ENCODE measurements around the gene CHMP1A.

CHMP1A gene

DNA sequence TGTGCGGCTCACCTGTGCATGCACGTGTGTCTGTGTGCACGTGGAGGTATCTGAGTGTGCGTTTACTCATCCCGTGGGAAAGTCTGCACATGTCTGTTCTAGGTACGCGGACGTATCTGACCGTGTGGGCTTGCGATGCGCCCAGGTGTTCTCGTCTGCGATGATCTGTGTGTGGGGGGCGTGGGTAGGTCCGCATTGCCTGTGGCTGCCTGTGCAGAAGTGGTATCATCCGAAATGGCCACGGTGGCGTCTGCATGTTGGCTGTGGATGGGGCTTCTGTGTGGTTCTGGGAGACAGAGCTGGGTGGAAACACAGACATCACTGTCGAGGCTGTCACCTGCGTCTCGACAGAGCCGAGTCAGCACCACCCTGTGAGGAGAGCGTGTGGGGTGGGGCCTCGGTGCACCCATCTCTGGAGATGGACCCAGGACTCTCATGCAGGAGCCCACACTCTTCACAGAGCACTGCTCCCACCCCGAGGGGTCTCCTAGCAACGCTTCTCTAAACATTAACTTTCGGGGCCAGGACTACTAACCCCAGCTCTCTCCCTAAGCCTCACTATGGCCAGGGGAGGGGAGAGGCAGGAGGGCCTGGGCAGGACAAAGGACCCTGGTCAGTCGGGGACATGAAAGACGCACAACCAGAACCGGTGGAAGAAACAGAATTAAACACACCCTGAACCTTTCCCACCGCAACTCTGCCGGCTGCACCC lies 35.7 kb downstream of the CHMP1A start:
- DNase-seq = no peak

DNA sequence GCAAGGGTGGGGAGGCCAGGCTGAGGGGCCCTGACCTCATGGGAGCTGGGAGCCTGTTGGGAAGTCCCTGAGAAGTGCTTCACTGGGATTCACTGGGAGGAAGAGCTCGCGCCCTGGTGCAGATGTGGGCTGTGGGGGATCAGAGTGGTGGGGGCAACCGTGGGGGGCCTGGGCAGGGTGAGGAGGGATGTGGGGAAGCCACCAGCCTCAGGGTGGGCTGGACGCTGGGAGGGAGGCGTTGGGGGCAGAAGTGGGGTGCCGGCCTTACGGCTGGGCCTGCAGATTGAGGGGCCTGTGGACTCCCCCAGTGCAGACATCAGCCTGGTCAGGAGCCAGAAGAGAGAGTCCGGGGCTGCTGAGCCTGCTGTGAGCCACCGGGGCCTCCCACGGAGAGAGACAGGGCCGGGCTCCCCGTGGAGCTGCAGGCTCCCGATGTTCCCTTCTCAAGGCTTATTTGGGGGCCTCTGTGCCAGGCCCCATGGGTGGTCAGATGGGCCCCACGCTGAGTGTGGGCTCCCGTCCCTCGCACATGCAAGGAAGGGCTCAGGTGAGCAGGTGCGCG lies 36.3 kb downstream of the CHMP1A start:
- DNase-seq = no peak

DNA sequence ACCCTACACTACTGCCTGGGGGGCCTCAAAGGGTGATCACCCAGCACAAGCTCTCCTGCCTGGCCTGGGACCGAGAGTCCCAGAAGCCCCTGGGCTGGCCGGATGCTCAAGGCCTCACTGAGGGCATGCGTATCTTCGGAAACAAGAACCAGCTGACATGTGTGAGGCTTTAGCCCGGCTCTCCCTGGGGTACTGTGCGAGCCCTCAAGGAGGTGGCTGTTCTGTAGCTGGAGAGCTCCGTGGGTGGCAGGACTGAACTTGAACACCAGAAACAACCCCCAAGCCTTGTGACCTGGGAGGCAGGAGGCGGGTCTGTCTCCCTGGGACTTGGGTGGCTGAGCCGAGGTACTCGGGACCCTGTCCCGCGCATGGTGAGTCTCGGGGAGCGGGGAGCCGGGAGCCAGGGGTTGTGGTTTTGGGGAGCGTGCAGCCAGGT lies 37.1 kb downstream of the CHMP1A start:
- DNase-seq = no peak

DNA sequence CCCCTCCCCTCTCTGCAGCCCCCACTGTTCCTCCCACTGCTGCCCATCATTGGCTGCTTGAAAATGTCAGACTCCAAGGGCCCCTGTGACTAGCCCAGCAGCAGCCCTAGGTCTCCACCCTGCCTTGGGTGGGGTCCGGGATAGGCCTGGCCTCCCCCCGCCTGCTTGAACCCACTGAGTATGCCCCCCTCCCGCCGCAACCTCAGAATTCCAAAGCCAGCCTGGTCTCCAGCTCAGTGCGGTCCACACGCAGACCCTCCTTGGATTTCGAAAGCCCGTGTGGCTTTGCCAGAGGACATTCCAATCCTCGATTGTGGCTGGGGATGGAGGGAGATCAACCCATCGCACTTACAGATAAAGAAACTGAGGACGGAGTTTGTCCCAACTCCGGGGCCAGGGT lies 37.7 kb downstream of the CHMP1A start:
- DNase-seq = no peak

DNA sequence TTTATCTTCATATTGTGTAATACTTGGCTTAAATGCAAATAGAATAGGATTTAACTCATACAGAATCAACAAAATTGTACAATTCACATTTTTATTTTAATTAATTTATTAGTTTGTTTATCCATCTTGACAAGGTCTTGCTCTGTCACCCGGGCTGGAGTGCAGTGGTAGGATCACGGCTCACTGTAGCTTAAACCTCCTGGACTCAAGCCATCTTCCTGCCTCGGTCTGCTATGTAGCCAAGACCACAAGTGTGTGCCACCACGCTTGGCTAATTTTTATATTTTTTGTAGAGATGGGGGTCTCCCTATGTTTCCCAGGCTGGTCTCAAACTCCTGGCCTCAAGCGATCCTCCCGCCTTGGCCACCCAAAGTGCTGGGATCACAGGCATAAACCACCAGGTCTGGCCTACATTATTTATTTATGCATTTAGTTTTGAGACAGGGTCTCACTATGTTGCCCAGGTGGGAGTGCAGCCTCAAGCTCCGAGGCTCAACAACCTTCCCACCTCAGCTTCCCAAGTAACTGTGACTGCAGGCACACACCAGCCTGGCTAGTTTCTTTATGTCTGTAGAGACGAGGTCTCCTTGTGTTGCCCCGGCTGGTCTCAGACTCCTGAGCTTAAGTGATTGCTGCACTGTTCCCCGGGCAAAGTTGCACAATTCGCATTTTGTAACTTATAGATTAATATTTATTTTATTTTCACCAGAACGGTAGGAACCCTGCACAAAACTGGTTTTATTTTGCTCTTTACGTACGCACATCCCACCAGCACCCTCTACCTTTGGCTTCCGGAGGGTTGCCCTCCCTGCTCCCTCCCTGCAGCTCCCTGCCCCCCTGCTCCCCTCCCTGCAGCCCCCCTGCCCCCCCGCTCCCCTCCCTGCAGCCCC lies 39.2 kb downstream of the CHMP1A start:
- no peak for DNase-seq

DNA sequence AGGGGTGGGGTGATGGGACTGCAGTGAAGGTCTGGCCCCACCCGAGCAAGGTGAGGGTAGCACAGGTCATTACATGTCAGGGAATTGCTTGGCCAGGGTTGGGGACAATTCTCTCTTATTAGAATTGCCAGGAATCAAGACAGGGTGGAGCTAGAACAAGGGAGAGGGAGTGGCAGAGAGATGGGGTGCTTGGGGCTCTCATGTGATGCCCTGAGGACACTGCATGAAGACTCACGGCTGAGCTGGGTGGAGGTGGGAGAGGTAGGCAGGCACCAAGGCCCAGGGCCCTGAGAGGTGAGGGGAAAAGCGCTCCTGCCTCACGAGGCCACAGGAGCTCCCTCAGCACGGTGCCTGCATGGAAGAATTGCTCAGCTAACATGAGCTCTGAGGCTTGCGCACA lies 40.5 kb downstream of the CHMP1A start:
- DNase-seq = no peak

DNA sequence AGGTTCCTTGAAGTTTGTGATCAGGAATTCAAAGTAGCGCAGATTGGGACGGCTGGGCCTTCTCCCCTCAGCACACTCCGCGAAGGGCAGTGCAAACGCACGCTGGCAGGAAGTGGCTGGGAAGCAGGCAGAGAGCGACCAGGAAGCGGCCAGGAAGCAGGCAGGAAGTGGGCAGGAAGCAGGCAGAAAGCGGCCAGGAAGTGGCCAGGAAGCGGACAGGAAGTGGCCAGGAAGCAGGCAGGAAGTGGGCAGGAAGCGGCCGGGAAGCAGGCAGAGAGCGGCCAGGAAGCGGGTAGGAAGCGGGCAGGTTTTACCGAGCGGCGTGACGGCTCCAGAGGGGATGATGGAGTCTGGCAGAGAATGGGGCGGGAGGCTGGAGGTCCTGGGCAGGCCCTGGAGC lies 40.9 kb downstream of the CHMP1A start:
- DNase-seq = no peak

DNA sequence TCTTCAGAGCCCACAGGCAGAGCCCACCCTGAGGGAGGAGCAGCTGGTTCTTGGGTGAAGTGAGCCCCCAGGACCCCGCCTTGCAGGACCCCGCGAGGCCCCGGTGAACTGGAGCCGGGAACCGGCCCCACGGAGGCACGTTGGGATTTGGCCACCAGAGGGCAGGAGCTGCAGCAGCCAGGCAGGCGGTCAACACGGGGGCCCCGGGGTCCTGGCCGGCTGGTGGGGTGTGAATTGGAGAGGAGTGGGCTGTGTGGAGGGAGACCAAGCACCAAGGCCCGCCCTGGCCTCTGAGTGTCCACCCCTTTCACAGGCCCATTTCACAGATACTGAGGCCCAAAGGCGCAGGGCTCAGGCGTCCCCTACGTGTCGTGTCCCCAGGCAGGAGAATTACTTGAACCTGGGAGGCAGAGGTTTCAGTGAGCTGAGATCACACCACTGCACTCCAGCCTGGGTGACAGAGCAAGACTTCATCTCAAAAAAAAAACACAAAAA lies 41.9 kb downstream of the CHMP1A start:
- no peak for DNase-seq

DNA sequence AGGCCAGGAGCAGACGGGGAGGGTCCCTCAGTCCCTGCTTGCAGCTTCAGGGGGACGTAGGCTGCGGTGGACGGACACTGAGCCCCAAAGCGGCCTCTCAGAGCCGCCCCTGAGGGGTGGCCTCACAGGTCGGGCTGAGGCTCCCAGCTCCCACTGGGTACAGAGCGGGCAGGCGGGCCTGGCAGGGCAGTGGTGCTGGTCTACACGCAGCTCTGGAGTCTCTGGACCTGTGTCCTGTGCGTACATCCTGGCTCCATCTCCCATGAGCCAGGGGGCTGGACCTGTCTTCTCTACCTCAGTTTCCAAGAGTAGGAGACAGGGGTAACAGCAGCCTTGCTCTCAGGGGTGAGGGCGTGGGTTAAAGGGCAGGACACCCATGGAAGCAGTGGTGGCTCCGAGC lies 42.3 kb downstream of the CHMP1A start:
- DNase-seq = no peak

DNA sequence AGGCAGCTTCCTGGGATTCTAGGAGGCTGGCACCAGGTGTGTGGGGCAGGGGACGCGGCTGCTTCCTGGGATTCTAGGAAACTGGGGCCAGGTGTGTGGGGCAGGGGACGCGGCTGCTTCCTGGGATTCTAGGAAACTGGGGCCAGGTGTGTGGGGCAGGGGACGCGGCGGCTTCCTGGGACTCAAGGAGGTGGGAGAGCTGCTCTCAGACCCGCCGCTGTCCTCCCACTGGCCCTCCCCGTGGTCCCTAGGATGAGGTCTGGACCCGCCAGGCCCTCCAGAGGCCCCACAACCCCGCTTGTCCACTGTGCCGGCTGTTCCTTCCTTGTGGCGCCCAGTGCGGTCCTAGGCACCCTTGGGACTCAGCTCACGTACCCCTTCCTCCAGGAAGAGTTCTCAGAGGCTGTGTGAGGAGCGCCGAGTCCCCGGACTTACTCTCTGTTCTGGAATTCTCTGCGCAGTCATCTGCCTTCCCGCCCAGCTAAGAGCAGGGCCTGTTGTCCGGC lies 43.5 kb downstream of the CHMP1A start:
- no peak for DNase-seq

DNA sequence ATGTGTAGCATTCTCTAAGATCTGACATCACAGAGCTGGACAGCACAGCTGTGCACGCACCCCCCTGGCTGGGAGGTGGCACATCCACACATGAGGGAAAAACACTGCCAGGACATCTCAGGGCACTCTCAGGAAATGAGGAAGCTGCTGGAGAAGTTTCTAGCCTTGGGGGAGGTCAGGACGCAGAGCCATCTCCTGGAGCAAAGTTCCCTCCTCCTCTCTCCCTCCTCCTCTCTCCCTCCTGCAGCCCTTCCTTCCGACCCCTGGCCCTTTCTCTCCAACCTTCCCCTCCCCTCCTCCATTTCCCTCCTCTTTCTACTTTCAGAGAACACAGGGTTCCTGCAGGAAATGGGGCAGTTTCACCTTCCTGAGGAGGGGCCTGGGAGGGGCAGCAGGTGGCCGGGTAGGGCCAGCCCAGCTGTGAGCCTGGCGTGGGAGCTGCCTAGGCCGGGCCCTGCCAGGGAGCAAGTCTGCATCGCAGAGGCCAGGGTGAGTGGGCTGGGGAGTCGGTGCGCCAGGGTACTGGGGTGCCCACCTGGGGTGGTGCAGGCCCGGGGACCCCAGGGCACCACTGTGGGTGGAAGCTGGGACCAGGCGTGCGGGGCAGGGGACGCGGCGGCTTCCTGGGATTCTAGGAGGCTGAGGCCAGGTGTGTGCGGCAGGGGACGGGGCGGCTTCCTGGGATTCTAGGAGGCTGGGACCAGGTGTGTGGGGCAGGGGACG lies 44.1 kb downstream of the CHMP1A start, which contains the start of gene DPEP1:
Gene DPEP1, plus strand, starts transcription at position 412 of the 723 bp plus-strand sequence. CDS start 16,769 bp downstream, outside the sequence.
- DNase-seq = no peak

DNA sequence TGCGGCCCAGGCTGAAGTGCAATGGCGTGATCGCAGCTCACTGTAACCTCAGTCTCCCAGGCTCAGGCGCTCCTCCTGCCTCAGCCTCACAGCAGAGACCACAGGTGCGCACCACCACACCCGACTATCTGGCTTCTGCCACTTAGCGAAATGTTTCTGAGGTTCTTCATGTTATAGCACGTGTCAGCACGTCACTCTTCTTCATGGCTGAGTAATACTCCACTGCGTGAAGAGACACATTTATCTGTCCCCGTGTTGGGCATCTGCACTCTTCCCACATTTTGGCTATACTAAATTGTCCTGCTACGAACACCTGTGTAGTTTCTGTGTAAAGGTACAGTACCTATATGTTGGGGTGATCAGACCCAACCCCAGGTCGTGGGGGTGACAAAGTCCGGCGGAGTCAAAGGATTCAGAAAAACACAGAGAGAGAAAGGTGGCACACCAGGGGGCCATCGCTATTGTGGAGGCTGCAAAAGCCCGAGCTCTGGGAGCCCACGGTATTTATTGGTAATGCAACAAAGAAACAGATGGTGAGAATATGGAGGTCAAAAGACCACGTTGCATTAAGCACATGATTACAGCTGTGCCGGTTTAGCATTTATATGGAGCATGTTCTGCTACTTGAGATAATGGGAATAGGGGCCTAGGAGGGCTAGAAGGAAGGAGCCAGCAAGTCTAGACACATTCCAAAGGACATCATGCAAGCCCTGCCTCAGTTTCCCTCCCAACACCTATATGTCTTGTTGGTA lies 44.9 kb downstream of the CHMP1A start:
- DNase-seq = no peak

DNA sequence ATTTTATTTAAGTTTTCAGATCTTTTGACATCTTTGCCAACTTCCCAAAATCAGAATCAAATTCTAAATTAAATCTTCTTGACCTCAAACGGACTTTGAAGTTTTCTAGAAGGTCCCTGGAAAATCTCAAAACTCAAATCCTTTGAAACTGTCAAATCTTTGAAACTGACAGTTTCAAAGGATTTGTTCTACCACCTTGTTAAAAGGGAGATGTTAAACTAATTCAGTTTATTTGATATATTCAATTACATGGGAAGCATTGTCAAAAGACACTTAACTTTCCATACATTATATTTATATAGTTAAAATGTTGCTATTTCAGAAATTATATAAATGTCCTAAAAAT lies 47.4 kb downstream of the CHMP1A start:
- no peak for DNase-seq

DNA sequence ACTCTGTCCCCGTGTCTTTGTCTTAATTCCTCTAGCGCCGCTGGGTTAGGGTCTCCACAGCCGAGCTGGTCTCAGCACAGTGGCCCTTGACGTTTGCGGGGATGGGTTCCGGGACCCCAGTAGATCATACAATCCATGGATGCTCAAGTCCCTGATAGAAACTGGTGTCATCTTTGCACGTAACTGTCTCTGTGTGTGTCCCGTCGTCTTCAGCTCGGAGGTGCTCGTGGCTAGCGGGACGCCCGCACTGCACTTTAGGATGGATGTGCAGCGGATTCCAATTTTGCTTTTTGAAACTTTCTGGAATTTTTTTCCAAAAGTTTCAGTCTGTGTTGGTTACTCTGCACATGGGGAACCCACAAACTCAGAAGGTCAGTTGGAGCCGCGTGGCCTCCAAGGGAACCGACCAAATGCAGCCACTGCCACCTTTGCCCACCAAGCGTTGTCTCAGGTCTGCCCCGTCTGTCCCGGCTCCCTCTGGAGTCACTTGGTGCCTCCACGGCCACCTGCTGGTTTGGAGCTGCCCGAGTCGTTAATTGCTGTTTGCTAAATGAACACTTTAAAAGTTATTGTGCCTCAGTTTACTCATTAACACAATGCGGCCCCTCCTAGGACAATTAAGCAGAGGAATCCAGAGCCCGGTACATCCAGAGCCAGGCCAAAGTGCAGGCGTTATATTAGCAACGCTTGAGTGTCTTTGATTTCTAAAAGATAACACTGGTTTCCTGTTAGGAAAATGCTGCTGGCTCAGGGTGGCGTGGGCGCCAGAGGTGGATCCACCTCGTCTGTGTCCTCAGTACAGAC lies 49.4 kb downstream of the CHMP1A start:
- DNase-seq = no peak

DNA sequence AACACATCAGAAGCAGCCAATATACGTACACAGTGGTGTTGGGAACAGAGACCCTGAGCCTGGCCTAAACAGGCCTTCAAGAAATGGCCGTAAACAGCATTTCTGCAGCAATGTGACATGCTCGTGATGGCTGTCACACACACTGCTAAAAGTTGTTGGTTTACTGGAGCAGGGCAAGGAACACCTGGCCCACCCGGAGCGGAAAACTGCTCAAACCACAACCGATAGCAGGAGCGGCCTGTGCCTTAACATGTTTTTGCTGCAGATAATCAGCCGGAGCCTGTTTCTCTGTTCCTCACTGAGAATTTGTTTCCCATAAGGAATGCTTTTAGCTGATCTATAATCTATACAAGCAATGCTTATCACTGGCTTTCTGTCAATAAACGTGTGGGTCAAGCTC lies 50.1 kb downstream of the CHMP1A start:
- DNase-seq = no peak

DNA sequence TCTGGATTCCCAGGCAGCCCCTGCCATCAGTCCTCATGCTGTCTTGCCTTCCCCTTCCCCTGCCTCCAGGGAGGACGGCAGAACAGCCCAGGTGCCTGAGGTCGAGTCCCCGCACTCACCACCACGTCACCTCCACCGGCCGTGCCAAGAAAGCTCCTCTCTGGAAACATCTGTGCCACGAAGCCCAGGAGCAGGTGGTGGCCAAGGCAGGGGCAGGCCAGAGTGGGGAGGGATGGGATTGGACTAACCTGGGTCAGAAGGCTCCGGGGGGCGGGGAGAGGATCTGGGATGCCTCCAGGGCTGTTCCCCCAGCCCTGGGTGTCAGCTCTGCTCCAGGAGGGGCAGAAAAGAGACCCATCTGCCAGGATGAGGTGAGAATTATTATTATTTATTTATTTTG lies 51.5 kb downstream of the CHMP1A start:
- DNase-seq = no peak

DNA sequence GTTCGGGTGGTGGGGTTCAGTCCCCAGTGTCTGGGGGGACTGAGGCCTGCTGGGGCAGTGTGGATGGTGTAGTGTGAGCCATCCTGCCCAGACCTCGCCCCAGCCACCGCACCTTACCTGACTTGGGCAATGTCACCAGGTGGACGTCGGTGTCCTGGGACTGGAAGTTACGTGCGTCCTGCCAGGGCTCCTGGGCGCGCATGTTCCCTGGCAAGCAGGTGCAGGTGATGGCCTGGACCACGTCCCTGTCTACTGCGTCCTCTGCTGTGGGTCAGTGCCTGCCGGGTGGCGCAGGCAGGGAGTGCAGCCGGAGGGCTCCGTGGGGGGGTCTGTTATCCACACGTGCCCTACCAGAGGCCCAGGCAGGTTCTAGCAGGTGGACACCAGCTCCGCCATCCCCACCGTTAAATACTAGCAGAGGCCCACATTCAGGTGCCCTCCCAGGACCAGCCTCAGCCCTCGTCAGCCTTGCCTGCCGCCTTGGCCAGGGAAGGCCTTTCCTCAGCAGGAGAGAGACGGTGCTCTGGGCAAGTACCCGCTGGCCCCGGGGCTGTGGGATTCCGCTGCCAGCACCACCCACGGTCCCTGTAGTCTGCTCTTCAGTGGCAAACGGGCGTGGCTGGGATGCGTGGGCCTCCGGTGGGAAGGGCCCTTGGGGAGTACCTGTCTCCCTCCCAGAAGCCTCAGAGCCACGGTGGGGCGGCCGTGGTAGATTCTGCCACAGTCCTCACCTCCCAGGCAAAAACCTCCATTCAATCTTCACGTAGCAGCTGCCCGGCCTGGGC lies 52.1 kb downstream of the CHMP1A start:
- DNase-seq = no peak

DNA sequence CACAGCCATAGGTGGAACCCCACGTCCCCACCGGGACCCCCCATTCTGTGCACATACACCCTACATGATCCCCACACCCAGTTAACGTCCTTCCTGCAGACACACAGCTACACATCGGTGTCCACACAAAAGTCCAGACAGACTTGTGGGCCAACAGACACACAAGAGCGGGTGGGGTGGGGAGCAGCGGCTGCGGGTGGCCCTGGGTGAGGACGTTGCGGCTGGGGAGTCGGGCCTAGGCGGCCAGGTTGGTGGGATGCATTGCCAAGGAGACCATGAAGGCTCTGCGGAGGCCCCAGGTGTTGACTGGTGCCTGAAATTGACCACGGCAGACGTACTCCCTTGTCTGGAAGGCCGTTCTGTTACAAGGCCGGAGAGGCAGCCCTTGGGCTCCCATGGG lies 52.7 kb downstream of the CHMP1A start:
- DNase-seq = no peak

DNA sequence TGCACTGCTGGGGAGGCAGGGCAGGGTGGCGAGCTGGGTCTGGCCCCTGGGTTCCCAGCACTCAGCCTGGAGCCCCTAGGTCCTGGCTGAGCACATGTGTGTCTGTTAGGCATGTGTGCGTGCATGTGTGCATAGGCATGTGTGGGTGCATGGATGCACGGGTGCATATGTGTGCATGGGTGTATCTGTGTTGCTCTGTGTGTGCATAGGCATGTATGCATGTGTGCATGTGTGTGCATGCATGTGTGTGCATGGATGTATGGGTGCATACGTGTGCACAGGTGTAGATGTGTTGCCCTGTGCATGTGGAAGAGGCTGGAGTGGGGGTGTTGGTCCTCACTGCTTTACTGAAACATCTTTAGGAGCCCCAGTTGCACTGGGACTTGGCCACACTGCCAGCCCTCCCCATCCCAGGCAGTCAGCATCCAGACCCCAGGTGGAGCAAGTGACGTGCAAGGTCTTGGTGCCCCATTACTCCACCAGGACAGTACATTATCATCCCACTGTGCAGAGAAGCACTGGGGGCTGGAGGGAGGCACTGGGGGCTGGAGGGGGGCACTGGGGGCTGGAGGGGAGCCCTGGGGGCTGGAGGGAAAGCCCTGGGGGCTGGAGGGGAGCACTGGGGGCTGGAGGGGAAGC lies 54.4 kb downstream of the CHMP1A start:
- DNase-seq = no peak

All from NCI-H1092 (cell line).